ENCODE data around the gene PILRA. TPM values are rescaled to one million over a fixed set of nuclear protein-coding genes. Genes with fewer than 3 reads are reported as not detected.

The PILRA gene
- total RNA-seq, 2 donors from 2014 or later: 5.0 to 8.5 TPM

GRCh38 chr7:100425347-100425746 lies 52.1 kb downstream of the PILRA start:
- no peak for ATAC-seq (ENCODE audit: insufficient number of reproducible peaks, low FRiP score, low read depth)
- Histone ChIP-seq H3K9me3 (no peaks in the 10 kb centered on the region), H3K4me3 (no peak overlapping the region), H3K36me3 (no peaks in the 10 kb centered on the region), H3K27me3 (replicated peaks; ENCODE audit: insufficient read depth) (no peaks in the 10 kb centered on the region), H3K27ac (no peak overlapping the region), H3K4me1 (ENCODE audit: control insufficient read depth in 1 of 2, low read depth in 2 of 2) (peaks cover 5 to 7% of the 10 kb centered on the region in 2 donors)
- no peak for TF ChIP-seq CTCF (IDR thresholded peaks at IDR 0.05)
- no peak for DNase-seq (ENCODE audit: low spot score)

GRCh38 chr7:100426516-100426915 lies 53.2 kb downstream of the PILRA start:
- no peaks in the 10 kb centered on the region for H3K27me3 ChIP-seq (replicated peaks; ENCODE audit: insufficient read depth)
- ATAC-seq (ENCODE audit: insufficient number of reproducible peaks, low FRiP score, low read depth): no peak
- H3K27ac ChIP-seq: no peak overlapping the region
- no peak for TF ChIP-seq CTCF (IDR thresholded peaks at IDR 0.05)
- H3K4me1 ChIP-seq (ENCODE audit: control insufficient read depth in 1 of 2, low read depth in 2 of 2): peaks cover 14 to 18% of the 10 kb centered on the region in 2 donors
- no peak overlapping the region for H3K4me3 ChIP-seq
- peaks cover 1% of the 10 kb centered on the region for H3K36me3 ChIP-seq
- DNase-seq (ENCODE audit: low spot score): no peak
- H3K9me3 ChIP-seq: no peaks in the 10 kb centered on the region

GRCh38 chr7:100427762-100428198 lies 54.5 kb downstream of the PILRA start:
- H3K4me1 ChIP-seq (ENCODE audit: control insufficient read depth in 1 of 2, low read depth in 2 of 2): peaks cover 19 to 31% of the 10 kb centered on the region in 2 donors
- no peaks in the 10 kb centered on the region for H3K27me3 ChIP-seq (replicated peaks; ENCODE audit: insufficient read depth)
- H3K4me3 ChIP-seq: peak overlapping the region; percentile 81
- H3K27ac ChIP-seq: peak overlapping the region in 1 of 2 donors; percentile 99
- peaks cover 7% of the 10 kb centered on the region for H3K36me3 ChIP-seq
- ATAC-seq (ENCODE audit: insufficient number of reproducible peaks, low FRiP score, low read depth) (no peak), DNase-seq (ENCODE audit: low spot score) (no peak)
- TF ChIP-seq CTCF (IDR thresholded peaks at IDR 0.05): no peak
- H3K9me3 ChIP-seq: no peaks in the 10 kb centered on the region

- DNase-seq (ENCODE audit: low spot score) (peak; percentile 82), ATAC-seq (ENCODE audit: insufficient number of reproducible peaks, low FRiP score, low read depth) (peak; percentile 55)
- Histone ChIP-seq H3K4me1 (ENCODE audit: control insufficient read depth in 1 of 2, low read depth in 2 of 2) (peaks cover 19 to 35% of the 10 kb centered on the region in 2 donors), H3K4me3 (peak within 1 kb of the TSS; percentile 81), H3K9me3 (no peaks in the 10 kb centered on the region), H3K36me3 (peaks cover 13% of the 10 kb centered on the region), H3K27me3 (replicated peaks; ENCODE audit: insufficient read depth) (no peaks in the 10 kb centered on the region), H3K27ac (peak within 1 kb of the TSS; percentile 99)
- TF ChIP-seq CTCF (IDR thresholded peaks at IDR 0.05): peak; percentile 10
Measured at GRCh38 chr7:100428199-100428966, 55.1 kb downstream of the PILRA start, which contains the start of gene ZCWPW1. ZCWPW1 (minus strand) TSS chr7:100428703; CDS start chr7:100420649, 8,054 bp downstream.

- peak overlapping the region; percentile 99 for H3K27ac ChIP-seq
- peaks cover 20% of the 10 kb centered on the region for H3K36me3 ChIP-seq
- H3K27me3 ChIP-seq (replicated peaks; ENCODE audit: insufficient read depth): no peaks in the 10 kb centered on the region
- no peaks in the 10 kb centered on the region for H3K9me3 ChIP-seq
- peak; percentile 100 for DNase-seq (ENCODE audit: low spot score)
- peak; percentile 32 for TF ChIP-seq CTCF (IDR thresholded peaks at IDR 0.05)
- peak overlapping the region; percentile 81 for H3K4me3 ChIP-seq
- peak; percentile 78 for ATAC-seq (ENCODE audit: insufficient number of reproducible peaks, low FRiP score, low read depth)
- H3K4me1 ChIP-seq (ENCODE audit: control insufficient read depth in 1 of 2, low read depth in 2 of 2): peaks cover 19 to 35% of the 10 kb centered on the region in 2 donors
Measured at GRCh38 chr7:100428967-100429636, 55.8 kb downstream of the PILRA start.

All from thoracic aorta (tissue), 2 donors.